Adipocyte (in vitro differentiated cells): ENCODE measurements around the gene PARD3B.
A peak's percentile ranks its signal among the peaks of the same experiment; 100 is the strongest.

Experiments used
- DNase-seq: peaks from one replicate; pipeline ENCODE4 v3.0.0-alpha.2; 2015; ENCODE audit warnings: low read depth
- H3K27me3 ChIP-seq: replicated peaks from 2 replicates; pipeline ENCODE4 v1.7.0; 2013; ENCODE audit warnings: mild to moderate bottlenecking, low read length, moderate library complexity; ENCODE audit not compliant: control insufficient read depth, insufficient read depth
- H3K36me3 ChIP-seq: 2 replicates; pipeline ENCODE4 v1.7.0; 2013; ENCODE audit warnings: low read length, mild to moderate bottlenecking, moderate library complexity; ENCODE audit not compliant: control insufficient read depth, insufficient read depth, severe bottlenecking
- H3K4me1 ChIP-seq: 2 replicates; pipeline ENCODE4 v1.7.0; 2013; ENCODE audit warnings: mild to moderate bottlenecking, low read length, moderate library complexity; ENCODE audit not compliant: control insufficient read depth, insufficient read depth
- H3K4me3 ChIP-seq: 2 replicates; pipeline ENCODE4 v1.7.0; 2013; ENCODE audit warnings: mild to moderate bottlenecking, low read length, moderate library complexity
- H3K9ac ChIP-seq: 2 replicates; pipeline ENCODE4 v1.7.0; 2013; ENCODE audit warnings: mild to moderate bottlenecking, low read length, moderate library complexity
- H3K9me3 ChIP-seq: 2 replicates; pipeline ENCODE4 v1.7.0; 2013; ENCODE audit warnings: mild to moderate bottlenecking, low read length, moderate library complexity; ENCODE audit not compliant: control insufficient read depth

The PARD3B gene

GRCh38 chr2:205496772-205497171 is 951.5 kb downstream of the PARD3B start:
- peak; percentile 90 for DNase-seq
- H3K4me1 ChIP-seq: peaks cover 18% of the 10 kb centered on the region

GRCh38 chr2:205499006-205499405 is 953.7 kb downstream of the PARD3B start:
- peaks cover 18% of the 10 kb centered on the region for H3K4me1 ChIP-seq
- no peak for DNase-seq
- H3K4me3 ChIP-seq: no peak overlapping the region
- H3K36me3 ChIP-seq: peaks cover 10% of the 10 kb centered on the region
- H3K27me3 ChIP-seq: no peaks in the 10 kb centered on the region
- H3K9ac ChIP-seq: no peak overlapping the region
- H3K9me3 ChIP-seq: no peaks in the 10 kb centered on the region

More at GRCh38 chr2:205496772-205497171, 951.5 kb downstream of the PARD3B start:
- Histone ChIP-seq H3K36me3 (peaks cover 10% of the 10 kb centered on the region), H3K9ac (peak overlapping the region; percentile 23), H3K4me3 (peak overlapping the region; percentile 8), H3K9me3 (no peaks in the 10 kb centered on the region), H3K27me3 (no peaks in the 10 kb centered on the region)

GRCh38 chr2:205500065-205500464 is 954.8 kb downstream of the PARD3B start:
- Histone ChIP-seq H3K27me3 (no peaks in the 10 kb centered on the region), H3K9me3 (no peaks in the 10 kb centered on the region), H3K4me3 (no peak overlapping the region), H3K4me1 (peaks cover 18% of the 10 kb centered on the region), H3K36me3 (peaks cover 10% of the 10 kb centered on the region), H3K9ac (no peak overlapping the region)
- no peak for DNase-seq

GRCh38 chr2:205500951-205501350 is 955.7 kb downstream of the PARD3B start:
- Histone ChIP-seq H3K9ac (no peak overlapping the region), H3K9me3 (no peaks in the 10 kb centered on the region), H3K27me3 (no peaks in the 10 kb centered on the region), H3K4me1 (peaks cover 15% of the 10 kb centered on the region), H3K4me3 (no peak overlapping the region), H3K36me3 (peaks cover 10% of the 10 kb centered on the region)
- DNase-seq: no peak

- Histone ChIP-seq H3K36me3 (peaks cover 10% of the 10 kb centered on the region), H3K9ac (no peak overlapping the region)
Measured at GRCh38 chr2:205501826-205502225, 956.6 kb downstream of the PARD3B start.

GRCh38 chr2:205505371-205505770 is 960.1 kb downstream of the PARD3B start:
- DNase-seq: no peak
- Histone ChIP-seq H3K36me3 (peaks cover 5% of the 10 kb centered on the region), H3K4me1 (no peaks in the 10 kb centered on the region), H3K4me3 (no peak overlapping the region), H3K9me3 (no peaks in the 10 kb centered on the region), H3K27me3 (no peaks in the 10 kb centered on the region), H3K9ac (no peak overlapping the region)

More at GRCh38 chr2:205501826-205502225, 956.6 kb downstream of the PARD3B start:
- no peak for DNase-seq
- no peaks in the 10 kb centered on the region for H3K9me3 ChIP-seq
- H3K4me1 ChIP-seq: peaks cover 8% of the 10 kb centered on the region
- H3K27me3 ChIP-seq: no peaks in the 10 kb centered on the region
- H3K4me3 ChIP-seq: no peak overlapping the region

- no peaks in the 10 kb centered on the region for H3K27me3 ChIP-seq
- DNase-seq: no peak
- H3K9me3 ChIP-seq: no peaks in the 10 kb centered on the region
- H3K4me1 ChIP-seq: no peaks in the 10 kb centered on the region
- no peaks in the 10 kb centered on the region for H3K36me3 ChIP-seq
- H3K9ac ChIP-seq: no peak overlapping the region
- no peak overlapping the region for H3K4me3 ChIP-seq
Measured at GRCh38 chr2:205509655-205510054, 964.4 kb downstream of the PARD3B start.

- no peak for DNase-seq
- no peaks in the 10 kb centered on the region for H3K4me1 ChIP-seq
- no peak overlapping the region for H3K4me3 ChIP-seq
- no peaks in the 10 kb centered on the region for H3K36me3 ChIP-seq
- H3K9ac ChIP-seq: no peak overlapping the region
- no peaks in the 10 kb centered on the region for H3K27me3 ChIP-seq
- H3K9me3 ChIP-seq: no peaks in the 10 kb centered on the region
Measured at GRCh38 chr2:205510345-205510744, 965.1 kb downstream of the PARD3B start.

- DNase-seq: peak; percentile 39
- Histone ChIP-seq H3K4me1 (no peaks in the 10 kb centered on the region), H3K4me3 (no peak overlapping the region), H3K36me3 (no peaks in the 10 kb centered on the region), H3K27me3 (no peaks in the 10 kb centered on the region), H3K9me3 (no peaks in the 10 kb centered on the region), H3K9ac (no peak overlapping the region)
Measured at GRCh38 chr2:205511221-205511620, 965.9 kb downstream of the PARD3B start.

GRCh38 chr2:205511641-205512040 is 966.4 kb downstream of the PARD3B start:
- H3K27me3 ChIP-seq: no peaks in the 10 kb centered on the region
- H3K9me3 ChIP-seq: no peaks in the 10 kb centered on the region
- no peak overlapping the region for H3K4me3 ChIP-seq
- no peaks in the 10 kb centered on the region for H3K36me3 ChIP-seq
- no peak overlapping the region for H3K9ac ChIP-seq
- peak; percentile 27 for DNase-seq
- H3K4me1 ChIP-seq: no peaks in the 10 kb centered on the region

- no peaks in the 10 kb centered on the region for H3K4me1 ChIP-seq
- no peak for DNase-seq
- no peaks in the 10 kb centered on the region for H3K27me3 ChIP-seq
- H3K36me3 ChIP-seq: no peaks in the 10 kb centered on the region
- H3K4me3 ChIP-seq: no peak overlapping the region
- peaks cover 12% of the 10 kb centered on the region for H3K9me3 ChIP-seq
- no peak overlapping the region for H3K9ac ChIP-seq
Measured at GRCh38 chr2:205520311-205520710, 975.0 kb downstream of the PARD3B start.

GRCh38 chr2:205524656-205525055 is 979.4 kb downstream of the PARD3B start:
- H3K36me3 ChIP-seq: no peaks in the 10 kb centered on the region
- H3K27me3 ChIP-seq: no peaks in the 10 kb centered on the region
- DNase-seq: no peak
- H3K9ac ChIP-seq: no peak overlapping the region
- H3K4me1 ChIP-seq: no peaks in the 10 kb centered on the region
- H3K4me3 ChIP-seq: no peak overlapping the region
- no peaks in the 10 kb centered on the region for H3K9me3 ChIP-seq
